ENCODE data around the gene WDPCP. TPM values are rescaled to one million over a fixed set of nuclear protein-coding genes. Genes with fewer than 3 reads are reported as not detected.

The WDPCP gene
- total and polyA plus RNA-seq, 12 donors, result 2.7 to 14.6 (median 9.3) TPM

GRCh38 chr2:63272560-63272959, 315.7 kb downstream of the WDPCP start:
- WGBS, 4 donors, result 92 to 94% (median 94%) methylated on average over 4 of the region's 4 CpGs
- Histone ChIP-seq H3K36me3 (replicated peaks in 1 of 2) (no peaks in the 10 kb centered on the region), H3K27me3 (no peaks in the 10 kb centered on the region), H3K4me1 (replicated peaks in 1 of 2) (no peaks in the 10 kb centered on the region), H3K9me3 (replicated peaks in 1 of 3) (peaks cover 0 to 11% (median 10%) of the 10 kb centered on the region in 3 donors), H3K27ac (no peak overlapping the region), H3K4me3 (no peak overlapping the region)
- TF ChIP-seq CTCF (IDR thresholded peaks at IDR 0.05), result no peak
- no peak for TF ChIP-seq POLR2A (IDR thresholded peaks at IDR 0.05)
- no peak for DNase-seq
- intact Hi-C loops (cut with DNase I), result no loop called here

- Histone ChIP-seq H3K27me3 (no peaks in the 10 kb centered on the region), H3K36me3 (replicated peaks in 1 of 2) (no peaks in the 10 kb centered on the region), H3K9me3 (replicated peaks in 1 of 3) (peaks cover 0 to 11% (median 10%) of the 10 kb centered on the region in 3 donors), H3K4me3 (no peak overlapping the region), H3K4me1 (replicated peaks in 1 of 2) (no peaks in the 10 kb centered on the region), H3K27ac (no peak overlapping the region)
- TF ChIP-seq CTCF (IDR thresholded peaks at IDR 0.05) (no peak), POLR2A (IDR thresholded peaks at IDR 0.05) (no peak)
- DNase-seq, result no peak
- intact Hi-C loops (cut with DNase I), result no loop called here
- 95 to 100% (median 98%) methylated on average over 2 to 3 of the region's 3 CpGs for WGBS, 4 donors
Observed at GRCh38 chr2:63270717-63271116, 317.6 kb downstream of the WDPCP start.

GRCh38 chr2:63268946-63269345, 319.3 kb downstream of the WDPCP start:
- Histone ChIP-seq H3K27ac (no peak overlapping the region), H3K4me1 (replicated peaks in 1 of 2) (no peaks in the 10 kb centered on the region), H3K27me3 (no peaks in the 10 kb centered on the region), H3K9me3 (replicated peaks in 1 of 3) (peaks cover 0 to 11% (median 10%) of the 10 kb centered on the region in 3 donors), H3K36me3 (replicated peaks in 1 of 2) (no peaks in the 10 kb centered on the region), H3K4me3 (no peak overlapping the region)
- TF ChIP-seq POLR2A (IDR thresholded peaks at IDR 0.05) (no peak), CTCF (IDR thresholded peaks at IDR 0.05) (no peak)
- intact Hi-C loops (cut with DNase I), result no loop called here
- DNase-seq, result no peak

GRCh38 chr2:63261137-63261621, 327.1 kb downstream of the WDPCP start:
- Histone ChIP-seq H3K27me3 (no peaks in the 10 kb centered on the region), H3K9me3 (replicated peaks in 1 of 3) (no peaks in the 10 kb centered on the region), H3K4me3 (no peak overlapping the region), H3K27ac (no peak overlapping the region), H3K4me1 (replicated peaks in 1 of 2) (no peaks in the 10 kb centered on the region), H3K36me3 (replicated peaks in 1 of 2) (no peaks in the 10 kb centered on the region)
- TF ChIP-seq POLR2A (IDR thresholded peaks at IDR 0.05), result no peak
- no peak for TF ChIP-seq CTCF (IDR thresholded peaks at IDR 0.05)
- intact Hi-C loops (cut with DNase I), result no loop called here
- DNase-seq, result no peak
- WGBS, 4 donors, result 89 to 92% (median 90%) methylated on average over 2 of the region's 2 CpGs
